ENCODE data around the gene AKAP17A.
A peak's percentile ranks its signal among the peaks of the same experiment; 100 is the strongest.
"Not testable (repeated sequence)": the region's sequence is repeated elsewhere in the genome, so short reads cannot be mapped to it uniquely, and the experiment has no call there.

Gene AKAP17A, protein sequence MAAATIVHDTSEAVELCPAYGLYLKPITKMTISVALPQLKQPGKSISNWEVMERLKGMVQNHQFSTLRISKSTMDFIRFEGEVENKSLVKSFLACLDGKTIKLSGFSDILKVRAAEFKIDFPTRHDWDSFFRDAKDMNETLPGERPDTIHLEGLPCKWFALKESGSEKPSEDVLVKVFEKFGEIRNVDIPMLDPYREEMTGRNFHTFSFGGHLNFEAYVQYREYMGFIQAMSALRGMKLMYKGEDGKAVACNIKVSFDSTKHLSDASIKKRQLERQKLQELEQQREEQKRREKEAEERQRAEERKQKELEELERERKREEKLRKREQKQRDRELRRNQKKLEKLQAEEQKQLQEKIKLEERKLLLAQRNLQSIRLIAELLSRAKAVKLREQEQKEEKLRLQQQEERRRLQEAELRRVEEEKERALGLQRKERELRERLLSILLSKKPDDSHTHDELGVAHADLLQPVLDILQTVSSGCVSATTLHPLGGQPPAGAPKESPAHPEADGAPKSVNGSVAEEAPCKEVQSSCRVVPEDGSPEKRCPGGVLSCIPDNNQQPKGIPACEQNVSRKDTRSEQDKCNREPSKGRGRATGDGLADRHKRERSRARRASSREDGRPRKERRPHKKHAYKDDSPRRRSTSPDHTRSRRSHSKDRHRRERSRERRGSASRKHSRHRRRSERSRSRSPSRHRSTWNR

DNA sequence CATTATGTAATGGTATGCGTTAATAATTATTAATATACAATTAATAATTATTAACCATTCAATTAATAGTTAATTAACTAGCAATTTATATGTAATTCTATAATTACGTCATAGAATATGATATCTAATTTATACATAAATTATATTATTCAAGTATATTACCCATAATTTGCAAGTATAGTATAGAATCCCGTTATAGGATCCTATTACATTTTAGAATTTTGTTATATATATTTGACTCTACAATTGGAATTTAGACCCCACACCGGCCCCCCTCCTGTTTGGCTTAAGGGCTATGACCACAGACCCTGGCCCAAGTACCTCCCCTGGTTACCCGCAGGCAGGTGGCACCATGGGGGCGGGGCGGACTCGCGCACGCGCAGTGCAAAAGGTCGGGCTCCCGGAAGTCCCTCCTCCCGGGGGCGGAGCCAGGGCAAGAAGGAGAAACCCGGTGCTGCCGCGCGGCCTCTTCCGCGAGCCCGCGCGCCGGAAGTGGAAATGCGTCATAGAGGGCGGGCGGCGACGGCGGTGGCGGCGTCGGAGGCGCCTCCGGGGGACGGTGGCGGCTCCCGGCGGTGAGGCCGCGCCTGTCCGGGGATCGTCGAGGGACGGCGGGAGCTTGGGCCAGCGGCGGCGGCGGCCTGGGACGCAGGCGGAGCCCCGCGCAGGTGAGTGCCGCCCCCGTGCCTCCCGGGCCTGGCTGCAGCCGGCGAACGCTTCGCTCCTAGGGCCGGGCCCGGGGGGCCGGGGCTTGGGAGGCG is at the start of gene AKAP17A:
Gene AKAP17A (plus strand): TSS at position 503 of the 761 bp plus-strand sequence. CDS start 1,859 bp downstream, outside the sequence.
- peak; percentile 89 to 98 for DNase-seq (ENCODE audit: extremely low read depth in 1 of 2, low read depth in 1 of 2)

DNA sequence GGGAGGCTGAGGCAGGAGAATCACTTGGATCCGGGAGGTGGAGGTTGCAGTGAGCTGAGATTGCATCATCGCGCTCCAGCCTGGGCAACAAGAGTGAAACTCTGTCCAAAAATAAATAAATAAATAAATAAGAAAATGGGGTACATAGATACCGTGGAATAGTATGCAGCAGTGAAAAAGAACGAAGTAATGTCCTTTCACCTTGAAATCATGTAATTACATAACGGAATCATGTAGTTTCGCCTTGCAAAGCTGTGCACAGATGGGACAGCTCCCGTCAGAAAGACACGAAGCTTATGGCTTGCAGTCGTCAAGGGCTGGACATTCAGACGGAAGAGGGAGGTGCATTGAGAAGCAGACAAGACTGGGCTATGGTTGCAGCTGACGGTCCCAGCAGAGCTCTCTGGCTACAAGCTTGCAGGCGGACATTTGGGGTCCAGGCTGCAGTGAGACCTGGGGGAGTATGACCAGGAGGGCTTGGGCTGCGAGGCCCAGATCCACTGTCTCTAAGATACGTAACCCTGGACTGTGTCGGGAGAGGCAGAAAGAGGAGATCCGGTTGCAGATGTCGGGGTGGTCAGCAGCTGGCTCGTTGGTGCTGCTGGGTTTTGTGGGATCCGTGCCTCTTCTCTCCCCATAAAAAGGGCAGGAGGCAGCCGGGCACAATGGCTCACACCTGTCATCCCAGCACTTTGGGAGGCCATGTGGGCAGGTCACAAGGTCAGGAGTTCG is 48.2 kb upstream of the AKAP17A start:
- DNase-seq (ENCODE audit: extremely low read depth in 1 of 2, low read depth in 1 of 2) = no peak

DNA sequence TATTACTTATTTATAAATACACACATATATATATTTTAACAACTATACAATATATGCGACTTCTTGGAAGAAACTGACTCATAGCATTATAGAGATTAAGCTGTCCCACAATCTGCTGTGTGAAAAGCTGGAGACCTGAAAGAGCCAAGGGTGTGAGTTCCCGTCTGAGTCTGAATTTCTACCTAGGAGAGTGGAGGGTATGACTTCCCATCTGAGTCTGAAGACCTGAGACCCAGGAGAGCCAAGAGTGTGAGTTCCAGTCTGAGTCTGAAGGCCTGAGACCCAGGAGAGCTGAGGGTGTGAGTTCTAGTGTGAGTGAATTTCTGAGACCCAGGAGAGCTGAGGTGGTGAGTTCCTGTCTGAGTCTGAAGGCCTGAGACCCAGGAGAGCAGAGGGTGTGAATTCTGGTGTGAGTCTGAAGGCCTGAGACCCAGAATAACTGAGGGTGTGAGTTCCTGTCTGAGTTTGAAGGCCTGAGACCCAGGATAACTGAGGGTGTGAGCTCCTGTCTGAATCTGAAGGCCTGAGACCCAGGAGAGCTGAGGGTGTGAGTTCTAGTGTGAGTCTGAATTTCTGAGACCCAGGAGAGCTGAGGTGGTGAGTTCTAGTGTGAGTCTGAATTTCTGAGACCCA is 45.5 kb upstream of the AKAP17A start:
- no peak for DNase-seq (ENCODE audit: extremely low read depth in 1 of 2, low read depth in 1 of 2)

DNA sequence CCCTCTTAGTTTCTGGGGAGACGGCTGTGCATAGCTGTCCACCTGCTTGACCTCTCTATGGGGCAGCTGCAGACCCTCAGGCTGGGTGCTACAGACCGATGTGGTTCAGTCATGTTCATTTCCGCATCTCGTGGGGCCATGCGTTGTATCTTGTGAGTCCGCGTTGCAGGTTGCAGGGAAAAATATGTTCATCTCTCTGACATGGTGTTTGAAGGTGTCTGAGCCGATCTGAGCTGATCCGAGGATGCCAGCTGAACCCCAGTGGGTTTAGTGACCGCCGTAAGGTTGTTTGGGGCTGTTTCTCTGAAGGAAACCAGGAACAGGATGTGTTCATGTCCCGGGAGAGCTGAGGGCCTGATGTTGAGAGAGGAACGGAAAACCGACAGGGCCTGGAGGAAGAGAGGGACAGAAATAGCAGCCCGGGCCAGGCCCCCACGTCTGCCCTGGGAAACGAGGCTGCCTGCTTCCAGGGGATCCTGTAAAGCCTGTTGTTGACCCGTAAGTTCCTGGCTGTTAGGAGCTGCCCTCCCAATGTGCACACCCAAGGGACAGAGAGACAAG is 44.6 kb upstream of the AKAP17A start:
- DNase-seq (ENCODE audit: extremely low read depth in 1 of 2, low read depth in 1 of 2) = no peak

DNA sequence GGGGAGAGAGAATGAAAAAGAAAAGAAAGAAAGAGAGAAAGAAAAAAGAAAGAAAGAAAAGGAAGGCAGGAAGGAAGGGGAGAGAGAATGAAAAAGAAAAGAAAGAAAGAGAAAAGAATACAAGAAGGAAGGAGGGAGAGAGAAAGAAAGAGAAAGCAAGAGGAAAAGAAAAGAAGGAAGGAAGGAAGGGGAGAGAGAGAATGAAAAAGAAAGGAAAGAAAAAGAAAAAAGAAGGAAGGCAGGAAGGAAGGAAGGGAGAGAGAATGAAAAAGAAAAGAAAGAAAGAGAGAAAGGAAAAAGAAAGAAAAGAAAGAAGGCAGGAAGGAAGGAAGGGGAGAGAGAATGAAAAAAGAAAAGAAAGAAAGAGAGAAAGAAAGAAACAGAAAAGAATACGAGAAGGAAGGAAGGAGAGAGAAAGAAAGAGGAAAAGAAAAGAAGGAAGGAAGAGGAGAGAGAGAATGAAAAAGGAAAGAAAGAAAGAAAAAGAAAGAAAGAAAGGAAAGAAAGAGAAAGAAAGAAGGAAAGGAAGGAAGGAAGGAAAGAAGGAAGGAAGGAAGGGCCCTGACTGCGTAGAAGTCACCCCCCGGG is 39.4 kb upstream of the AKAP17A start:
- DNase-seq (ENCODE audit: extremely low read depth in 1 of 2, low read depth in 1 of 2) = no peak

DNA sequence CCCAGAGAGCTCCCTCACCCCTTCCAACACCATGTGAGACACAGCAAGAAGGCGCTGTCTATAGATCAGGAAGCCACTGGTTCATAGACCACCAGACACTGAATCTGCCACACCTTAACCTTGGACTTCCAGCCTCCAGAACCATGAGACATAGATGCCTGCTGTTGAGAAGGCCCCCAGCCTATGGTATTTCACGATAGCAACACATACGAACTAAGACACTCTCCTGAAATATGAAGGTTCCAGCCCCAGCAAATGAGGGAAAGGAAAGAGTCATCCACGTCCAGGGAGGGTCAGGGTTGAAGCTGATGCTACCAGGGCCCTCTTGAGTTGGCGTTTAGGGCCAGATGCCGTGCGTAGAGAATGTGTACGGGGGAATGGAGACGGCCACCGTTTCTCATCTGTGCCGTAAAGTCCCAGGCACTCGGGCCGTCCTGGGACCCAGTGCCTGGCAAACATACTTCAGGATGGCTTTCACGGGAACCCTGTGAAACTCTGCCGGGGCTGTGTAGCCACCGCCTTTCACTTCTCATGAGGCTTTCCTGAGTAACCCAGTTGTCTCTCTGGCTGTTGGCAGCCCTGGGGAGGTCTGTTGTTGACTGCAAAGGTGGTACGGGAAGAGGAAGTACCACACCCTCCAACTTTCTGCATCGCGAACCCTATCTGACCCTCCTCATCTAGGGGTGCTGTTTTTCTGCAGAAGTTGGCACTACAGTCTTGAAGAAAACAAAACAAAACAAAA is 36.8 kb upstream of the AKAP17A start:
- DNase-seq (ENCODE audit: extremely low read depth in 1 of 2, low read depth in 1 of 2) = peak in 1 of 2 donors; percentile 23

DNA sequence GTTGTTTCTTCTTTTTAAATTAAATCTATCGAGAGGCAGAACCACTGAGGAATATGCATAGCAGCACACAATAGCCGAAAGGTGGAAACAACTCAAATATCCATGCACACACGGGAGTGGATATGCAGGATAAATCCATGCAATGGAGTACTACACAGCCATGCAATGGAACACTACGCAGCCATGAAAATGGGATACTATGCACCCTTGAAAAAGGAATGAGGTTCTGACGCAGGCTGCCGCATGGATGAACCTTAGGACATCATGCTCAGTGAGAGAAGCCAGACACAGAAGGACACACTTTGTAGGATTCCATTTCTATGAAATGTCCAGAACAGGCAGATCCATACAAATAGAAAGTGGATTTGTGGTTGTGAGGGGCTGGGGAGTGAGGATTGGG is 36.0 kb upstream of the AKAP17A start:
- DNase-seq (ENCODE audit: extremely low read depth in 1 of 2, low read depth in 1 of 2) = no peak

DNA sequence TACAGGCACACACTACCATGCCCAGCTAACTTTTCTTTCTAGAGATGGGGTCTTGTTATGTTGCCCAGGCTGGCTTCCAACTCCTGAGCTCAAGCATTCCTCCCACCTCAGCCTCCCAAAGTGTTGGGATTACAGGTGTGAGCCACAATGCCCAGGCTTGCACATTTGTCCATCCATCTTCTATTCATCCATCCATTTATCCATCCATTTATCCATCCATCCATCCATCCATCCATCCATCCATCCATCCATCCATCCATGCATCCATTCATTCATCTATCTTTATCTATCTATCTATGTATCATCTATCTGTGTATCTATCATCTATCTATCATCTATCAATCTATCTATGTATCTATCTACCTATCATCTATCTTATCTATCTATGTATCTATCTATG is 34.0 kb upstream of the AKAP17A start:
- DNase-seq (ENCODE audit: extremely low read depth in 1 of 2, low read depth in 1 of 2) = not testable (repeated sequence)

DNA sequence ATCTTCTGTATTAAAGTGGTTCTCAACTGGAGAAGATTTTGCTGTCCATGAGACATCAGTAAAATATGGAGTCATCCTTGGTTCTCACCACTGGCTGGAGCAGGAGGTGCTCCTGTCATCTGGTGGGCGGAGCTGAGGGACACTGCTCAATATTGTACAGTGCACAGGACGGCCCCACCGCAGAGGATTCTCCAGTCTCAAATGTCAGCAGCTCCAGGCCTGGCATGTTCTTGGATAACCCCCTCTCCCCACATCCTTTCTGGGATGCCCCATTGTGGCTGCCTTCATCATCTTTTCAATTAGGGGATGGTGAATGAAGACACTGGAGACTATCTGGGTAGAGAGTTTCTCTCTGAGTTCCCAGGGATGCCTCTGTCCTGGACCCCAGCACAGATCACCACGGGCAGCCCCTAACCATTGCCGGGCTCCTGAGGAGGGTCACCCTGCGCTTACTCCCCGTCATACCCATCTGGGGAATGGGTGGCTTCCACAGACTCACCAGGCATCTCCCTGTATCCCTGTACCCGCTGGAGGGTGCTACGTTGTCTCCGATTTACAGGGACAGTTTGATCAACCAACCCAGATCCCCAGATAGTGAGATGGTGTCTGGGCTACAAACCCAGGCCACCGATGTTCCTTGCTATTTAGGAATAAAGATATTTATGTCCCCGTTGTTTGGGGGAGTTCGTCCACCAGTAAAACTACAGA is 32.5 kb upstream of the AKAP17A start:
- no peak for DNase-seq (ENCODE audit: extremely low read depth in 1 of 2, low read depth in 1 of 2)

DNA sequence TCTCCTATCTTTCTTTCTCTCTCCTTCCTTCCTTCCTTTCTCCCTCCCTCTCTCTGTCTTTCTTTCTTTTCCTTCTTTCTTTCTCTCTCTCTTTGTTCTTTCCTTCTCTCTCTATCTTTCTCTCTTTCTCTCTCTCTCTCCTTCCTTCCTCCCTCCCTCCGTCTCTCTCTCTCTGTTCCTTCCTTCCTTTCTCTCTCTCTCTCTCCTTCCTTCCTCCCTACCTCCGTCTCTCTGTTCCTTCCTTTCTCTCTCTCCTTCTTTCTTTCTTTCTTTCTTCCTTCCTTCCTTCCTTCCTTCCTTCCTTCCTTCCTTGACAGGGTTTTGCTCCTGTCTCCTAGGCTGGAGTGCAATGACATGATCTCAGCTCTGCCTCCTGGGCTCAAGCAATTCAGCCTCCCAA is 30.2 kb upstream of the AKAP17A start:
- no peak for DNase-seq (ENCODE audit: extremely low read depth in 1 of 2, low read depth in 1 of 2)

DNA sequence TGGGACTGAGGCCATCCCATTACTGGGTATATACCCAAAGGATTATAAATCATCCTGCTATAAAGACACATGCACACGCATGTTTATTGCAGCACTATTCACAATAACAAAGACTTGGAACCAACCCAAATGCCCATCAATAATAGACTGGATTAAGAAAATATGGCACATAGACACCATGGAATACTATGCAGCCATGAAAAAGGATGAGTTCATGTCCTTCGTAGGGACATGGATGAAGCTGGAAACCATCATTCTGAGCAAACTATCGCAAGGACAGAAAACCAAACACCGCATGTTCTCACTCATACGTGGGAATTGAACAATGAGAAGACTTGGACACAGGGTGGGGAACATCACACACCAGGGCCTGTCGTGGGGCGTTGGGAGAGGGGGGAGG is 27.3 kb upstream of the AKAP17A start:
- not testable (repeated sequence) for DNase-seq (ENCODE audit: extremely low read depth in 1 of 2, low read depth in 1 of 2)

DNA sequence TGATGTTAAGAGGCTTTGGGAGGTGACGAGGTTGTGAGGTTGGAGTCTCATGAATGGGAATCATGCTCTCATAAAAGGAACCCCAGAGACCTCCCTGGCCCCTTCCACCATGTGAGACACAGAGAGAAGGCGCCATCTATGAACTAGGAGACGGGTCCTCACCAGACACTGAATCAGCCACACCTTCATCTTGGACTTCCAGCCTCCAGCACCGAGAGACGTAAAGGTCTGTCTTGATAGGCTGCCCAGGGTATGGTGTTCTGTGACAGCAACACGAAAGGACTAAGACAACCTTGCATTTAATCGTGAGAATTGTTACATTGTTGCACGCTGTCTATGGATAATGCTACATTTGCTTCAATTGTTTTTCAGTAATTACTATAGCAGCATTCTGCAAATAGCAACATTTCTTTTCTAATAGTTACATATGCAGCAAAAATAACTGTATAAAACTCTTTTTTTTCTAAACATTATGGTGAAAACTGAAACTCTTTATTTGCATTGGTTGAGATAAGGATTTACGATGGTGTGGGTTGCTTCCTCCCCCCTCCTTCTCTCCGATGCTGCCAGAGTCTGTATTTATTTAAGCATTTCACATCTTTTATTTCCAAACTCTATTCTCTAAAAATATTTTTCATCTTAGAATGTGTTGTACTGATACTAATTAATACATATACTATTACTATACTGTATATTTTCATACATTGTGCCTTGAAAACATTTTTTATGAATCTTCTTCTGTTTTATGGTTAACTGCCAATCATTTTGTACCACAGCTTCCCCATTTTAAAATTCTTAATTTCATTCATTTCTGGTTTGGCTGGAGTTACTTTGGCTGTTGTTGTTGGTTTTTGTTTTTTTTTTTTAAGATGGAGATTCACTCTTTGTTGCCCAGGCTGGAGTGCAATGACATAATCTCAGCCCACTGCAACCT is 26.4 kb upstream of the AKAP17A start:
- DNase-seq (ENCODE audit: extremely low read depth in 1 of 2, low read depth in 1 of 2) = no peak

DNA sequence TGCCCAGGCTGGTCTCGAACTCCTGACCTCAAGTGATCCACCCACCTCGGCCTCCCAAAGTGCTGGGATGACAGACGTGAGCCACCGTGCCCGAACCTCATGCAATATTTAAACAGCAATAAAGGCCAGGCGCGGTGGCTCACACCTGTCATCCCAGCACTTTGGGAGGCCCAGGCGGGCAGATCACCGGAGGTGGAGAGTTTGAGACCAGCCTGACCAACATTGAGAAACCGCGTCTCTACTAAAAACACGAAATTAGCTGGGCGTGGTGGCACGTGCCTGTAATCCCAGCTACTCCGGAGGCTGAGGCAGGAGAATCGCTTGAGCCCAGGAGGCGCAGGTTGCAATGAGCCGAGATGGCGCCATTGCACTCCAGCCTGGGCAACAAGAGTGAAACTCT is 17.2 kb upstream of the AKAP17A start:
- not testable (repeated sequence) for DNase-seq (ENCODE audit: extremely low read depth in 1 of 2, low read depth in 1 of 2)

DNA sequence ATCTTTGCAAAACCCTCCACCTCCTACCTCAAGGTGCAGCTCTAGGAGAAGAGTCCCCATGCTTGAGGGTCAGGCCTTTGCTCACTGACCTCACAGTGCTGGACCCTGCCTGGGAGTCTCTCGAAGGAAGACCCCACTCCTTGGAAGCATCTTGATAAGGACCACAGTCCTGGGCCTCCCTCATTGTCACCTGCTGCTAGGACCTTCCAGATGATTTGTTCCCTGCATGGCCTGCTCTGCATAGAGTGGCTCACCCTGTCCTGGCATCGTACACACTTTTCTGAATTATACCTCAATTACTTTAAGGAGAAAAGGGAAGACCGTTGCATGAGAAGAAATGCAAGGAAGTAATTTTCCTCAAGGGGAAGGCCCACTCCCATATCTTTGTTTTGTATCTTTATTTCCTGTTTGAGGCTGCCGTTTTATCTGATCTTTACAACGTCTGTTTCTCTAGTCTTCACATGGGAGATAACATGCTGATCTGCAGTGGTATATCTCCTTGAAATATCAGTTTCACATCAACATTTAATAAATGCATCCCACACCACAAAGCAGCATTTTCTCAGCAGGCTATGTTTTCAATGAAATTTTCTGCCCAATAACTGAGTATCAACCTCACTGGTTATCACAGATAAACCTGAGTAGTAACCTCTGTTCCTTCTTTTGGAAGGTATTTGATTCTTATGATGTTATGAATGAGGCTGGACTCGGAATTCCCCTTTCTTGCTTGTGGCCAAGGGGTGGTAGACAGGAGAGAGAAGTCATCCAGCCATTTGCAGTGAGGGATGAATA is 15.0 kb upstream of the AKAP17A start:
- DNase-seq (ENCODE audit: extremely low read depth in 1 of 2, low read depth in 1 of 2) = no peak

DNA sequence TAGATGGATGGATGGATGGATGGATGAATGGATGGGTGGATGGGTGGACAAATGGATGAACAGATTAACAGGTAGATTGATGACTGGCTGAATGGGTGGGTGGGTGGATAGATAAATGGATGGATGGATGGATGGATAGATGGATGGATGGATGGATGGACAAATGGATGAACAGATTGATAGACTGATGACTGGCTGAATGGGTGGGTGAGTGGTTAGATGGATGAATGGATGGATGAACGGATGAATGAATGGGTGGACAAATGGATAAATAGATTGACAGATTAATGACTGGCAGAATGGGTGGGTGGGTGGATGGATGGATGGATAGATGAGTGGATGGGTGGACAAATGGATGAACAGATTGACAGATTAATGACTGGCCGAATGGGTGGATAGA is 13.6 kb upstream of the AKAP17A start:
- DNase-seq (ENCODE audit: extremely low read depth in 1 of 2, low read depth in 1 of 2) = no peak

DNA sequence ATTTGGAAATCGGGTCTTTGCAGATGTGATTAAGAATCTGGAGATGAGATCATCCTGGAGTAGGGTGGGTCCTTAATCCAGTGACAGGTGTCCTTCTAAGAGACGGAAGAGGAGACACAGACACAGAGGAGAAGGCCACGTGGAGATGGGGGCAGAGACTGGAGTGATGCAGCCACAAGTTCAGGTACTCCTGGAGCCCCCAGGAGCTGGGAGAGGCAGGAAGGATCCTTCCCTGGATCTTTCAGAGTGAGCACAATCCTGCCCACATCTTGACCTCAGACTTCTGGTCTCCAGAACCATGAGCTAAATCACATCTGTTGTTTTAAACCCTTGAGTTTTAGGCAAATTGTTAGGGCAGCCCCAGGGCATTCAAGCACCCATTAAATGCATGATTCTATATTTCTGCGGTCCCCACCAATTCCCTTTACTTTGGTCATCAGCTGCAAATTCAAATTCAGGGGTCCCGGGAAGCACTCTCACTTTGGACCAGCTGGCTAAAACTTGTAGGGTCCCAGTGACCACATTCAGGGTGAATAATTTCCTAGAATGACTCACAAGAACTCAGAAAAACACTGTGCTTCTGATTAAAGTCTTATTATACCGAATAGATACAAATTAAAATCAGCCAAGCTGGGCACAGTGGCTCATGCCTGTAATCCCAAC is 12.8 kb upstream of the AKAP17A start:
- DNase-seq (ENCODE audit: extremely low read depth in 1 of 2, low read depth in 1 of 2) = no peak
